Eye (tissue), 1 donor: ENCODE measurements around the gene C20orf204.

ENCODE experiments used
- DNase-seq: peaks from one replicate; pipeline ENCODE4 v3.0.0-alpha.2; 2015

Gene C20orf204

GRCh38 chr20:64056889-64057627 lies 21.1 kb downstream of the C20orf204 start:
- DNase-seq: no peak

DNA sequence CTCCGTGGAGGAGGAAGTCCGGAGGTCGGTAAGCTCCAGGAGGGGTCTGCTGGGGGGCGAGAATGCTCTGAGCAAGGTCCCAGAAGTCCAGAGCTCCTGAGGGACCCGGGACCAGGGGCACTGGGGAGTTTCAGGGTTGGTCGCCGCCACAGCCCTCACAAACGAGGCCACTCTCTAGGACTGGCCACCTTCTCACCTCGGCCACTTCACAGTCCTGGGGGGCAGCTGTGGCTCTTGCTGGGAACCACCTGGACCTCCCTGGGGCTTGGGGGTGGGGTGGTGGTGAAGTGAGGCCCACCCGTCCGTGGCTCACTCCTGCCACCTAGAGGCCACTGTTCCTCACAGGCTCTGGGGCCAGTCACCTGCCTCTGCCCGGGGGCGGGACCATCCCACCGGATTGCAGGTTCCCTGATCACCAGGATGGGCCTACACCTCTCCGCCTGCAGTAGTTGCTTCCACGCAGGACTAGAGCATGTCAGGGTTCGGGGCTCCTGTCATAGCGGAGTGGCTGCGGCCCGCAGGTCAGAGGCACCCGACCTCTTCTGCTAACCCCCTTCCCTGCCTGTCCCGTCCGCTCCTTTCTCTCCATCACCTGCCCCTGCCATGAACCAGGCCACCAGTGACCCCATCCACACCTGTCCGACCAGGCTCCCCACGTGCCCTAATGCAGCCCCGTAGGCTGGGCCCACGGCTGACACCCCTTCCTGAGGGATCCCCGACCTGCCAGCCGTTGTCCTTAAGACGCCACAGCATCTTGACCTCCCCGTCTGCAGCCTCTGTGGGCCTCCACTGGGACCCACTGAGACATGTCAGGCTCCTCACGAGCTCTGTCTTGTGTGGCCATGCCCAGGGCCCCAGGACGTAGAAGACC lies 21.9 kb downstream of the C20orf204 start:
- peak; percentile 87 for DNase-seq

- no peak for DNase-seq
Measured at GRCh38 chr20:64058536-64058935, 22.6 kb downstream of the C20orf204 start.

GRCh38 chr20:64062276-64062595 lies 26.3 kb downstream of the C20orf204 start:
- DNase-seq: peak; percentile 43

- peak; percentile 98 for DNase-seq
Measured at GRCh38 chr20:64062596-64063388, 26.8 kb downstream of the C20orf204 start, which contains the start of gene TCEA2. Gene TCEA2, plus strand, starts transcription at chr20:64063198. Its CDS starts 115 bp downstream, at chr20:64063313.

- DNase-seq: peak; percentile 52
Measured at GRCh38 chr20:64063389-64064144, 27.6 kb downstream of the C20orf204 start.

GRCh38 chr20:64064145-64064698 lies 28.2 kb downstream of the C20orf204 start:
- no peak for DNase-seq

DNA sequence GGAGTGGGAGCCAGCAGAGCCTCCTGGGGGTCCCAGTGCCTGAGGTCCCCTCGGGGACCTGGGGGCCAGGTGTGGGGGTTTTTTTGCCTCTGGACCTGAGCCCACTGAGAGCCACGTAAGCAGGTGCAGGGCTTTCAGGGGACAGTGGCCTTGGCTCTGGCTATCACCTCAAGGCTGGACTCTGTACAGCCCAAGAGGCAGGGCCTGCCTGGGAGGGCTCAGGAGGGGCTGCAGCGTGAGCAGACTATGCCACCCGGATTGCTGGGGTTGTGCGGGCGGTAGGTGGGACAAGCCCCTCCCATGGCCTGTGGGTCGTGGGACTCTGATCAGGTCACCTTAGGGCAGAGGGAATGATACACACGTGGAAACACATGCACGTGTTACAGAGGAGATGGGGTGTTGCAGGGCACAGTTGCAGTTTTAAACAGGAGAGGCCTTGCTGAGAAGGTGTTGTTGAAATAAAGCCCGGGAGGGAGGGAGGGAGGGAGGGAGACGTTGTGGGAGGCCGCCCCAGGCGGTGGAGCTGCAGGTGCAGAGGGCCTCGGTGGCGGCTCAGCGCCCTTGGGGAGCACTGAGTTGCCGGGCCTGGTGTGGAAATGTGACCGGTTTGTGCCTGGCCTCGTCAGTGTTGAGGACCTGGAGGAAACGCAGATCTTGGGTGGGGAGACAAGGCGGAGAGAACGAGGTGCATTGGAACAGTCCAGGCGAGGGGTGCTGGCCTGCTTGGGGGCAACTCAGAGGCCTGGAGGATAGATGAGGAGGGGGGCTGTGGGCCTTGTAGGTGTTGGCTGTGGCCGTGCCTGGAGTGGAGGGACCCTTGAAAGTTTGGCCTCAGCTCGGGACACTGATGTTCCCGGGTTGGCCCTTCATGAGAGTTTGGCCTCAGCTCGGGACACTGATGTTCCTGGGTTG lies 29.3 kb downstream of the C20orf204 start:
- DNase-seq: no peak

GRCh38 chr20:64065974-64066343 lies 30.0 kb downstream of the C20orf204 start:
- DNase-seq: no peak

- DNase-seq: no peak
Measured at GRCh38 chr20:64067005-64067632, 31.1 kb downstream of the C20orf204 start.

GRCh38 chr20:64067733-64068307 lies 31.8 kb downstream of the C20orf204 start:
- no peak for DNase-seq

DNA sequence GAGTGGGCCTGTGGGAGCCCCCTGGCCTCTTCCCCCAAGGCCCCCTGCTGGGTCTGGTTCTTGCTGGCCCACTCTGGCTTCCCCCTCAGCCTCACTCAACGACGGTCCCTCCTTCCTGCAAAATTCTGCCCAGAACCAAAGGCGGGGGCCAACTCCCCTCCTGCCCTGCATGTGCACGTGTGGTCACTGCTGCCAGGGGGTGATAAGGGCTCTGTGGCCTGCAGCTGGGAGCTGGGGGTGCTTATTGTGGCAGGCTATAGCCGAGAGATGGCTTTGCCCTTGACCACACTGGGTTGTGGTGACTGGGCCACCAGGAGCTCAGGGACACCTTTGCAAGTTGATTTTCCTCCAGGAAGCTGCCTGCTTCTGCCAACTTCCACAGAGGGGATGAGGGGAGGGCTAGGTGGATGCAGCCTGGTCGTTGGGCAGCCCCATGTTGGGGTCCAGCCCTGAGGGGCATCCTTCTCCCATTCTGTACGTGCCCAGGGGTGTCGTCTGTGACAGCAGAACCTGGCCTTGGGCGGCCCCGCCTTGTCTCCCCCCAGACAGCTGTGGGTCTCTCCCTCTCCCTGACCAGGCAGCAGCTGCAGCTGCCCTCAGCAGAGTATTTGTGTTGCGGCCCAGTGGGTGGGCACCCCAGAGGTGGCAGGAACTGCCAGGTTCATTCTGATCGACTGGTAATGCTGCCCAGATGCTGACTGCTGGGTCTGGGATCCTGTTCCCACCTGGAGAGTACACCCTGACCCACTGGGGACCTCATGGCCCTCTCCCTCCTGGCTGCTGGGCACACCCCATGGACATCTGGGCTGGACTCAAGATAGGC lies 32.6 kb downstream of the C20orf204 start:
- DNase-seq: no peak

GRCh38 chr20:64069209-64069613 lies 33.2 kb downstream of the C20orf204 start:
- no peak for DNase-seq

DNA sequence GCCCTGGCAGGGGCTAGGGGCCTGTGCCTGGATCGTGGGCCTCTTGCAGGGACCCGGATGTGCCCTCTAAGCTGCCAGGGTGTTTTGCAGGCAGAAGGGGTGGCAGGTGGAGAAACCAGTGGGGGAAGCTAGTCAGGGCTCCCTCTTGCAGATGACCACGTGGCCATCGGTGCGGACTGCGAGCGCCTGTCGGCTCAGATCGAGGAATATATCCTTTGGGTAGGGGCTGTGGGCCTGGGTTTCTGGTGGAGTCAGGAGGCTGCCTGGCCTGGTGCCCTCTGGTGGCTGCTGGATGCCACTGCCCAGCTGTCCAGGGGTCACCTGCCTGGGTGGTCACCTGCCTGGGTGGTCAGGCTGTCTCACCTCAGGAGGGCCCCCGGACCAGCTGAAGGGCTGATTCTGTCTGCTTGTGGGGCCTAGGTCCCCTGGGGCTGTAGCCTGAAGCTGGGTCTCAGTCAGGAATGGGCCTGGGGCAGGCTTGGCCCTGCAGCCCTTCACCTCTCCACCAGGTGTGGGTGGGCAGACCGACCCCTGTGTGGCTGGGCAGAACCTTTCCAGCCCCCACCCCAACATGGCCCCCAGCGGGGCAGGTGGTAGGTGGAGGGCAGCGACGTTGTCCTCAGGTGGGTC lies 33.7 kb downstream of the C20orf204 start:
- DNase-seq: peak; percentile 66

GRCh38 chr20:64070244-64070993 lies 34.4 kb downstream of the C20orf204 start:
- no peak for DNase-seq

DNA sequence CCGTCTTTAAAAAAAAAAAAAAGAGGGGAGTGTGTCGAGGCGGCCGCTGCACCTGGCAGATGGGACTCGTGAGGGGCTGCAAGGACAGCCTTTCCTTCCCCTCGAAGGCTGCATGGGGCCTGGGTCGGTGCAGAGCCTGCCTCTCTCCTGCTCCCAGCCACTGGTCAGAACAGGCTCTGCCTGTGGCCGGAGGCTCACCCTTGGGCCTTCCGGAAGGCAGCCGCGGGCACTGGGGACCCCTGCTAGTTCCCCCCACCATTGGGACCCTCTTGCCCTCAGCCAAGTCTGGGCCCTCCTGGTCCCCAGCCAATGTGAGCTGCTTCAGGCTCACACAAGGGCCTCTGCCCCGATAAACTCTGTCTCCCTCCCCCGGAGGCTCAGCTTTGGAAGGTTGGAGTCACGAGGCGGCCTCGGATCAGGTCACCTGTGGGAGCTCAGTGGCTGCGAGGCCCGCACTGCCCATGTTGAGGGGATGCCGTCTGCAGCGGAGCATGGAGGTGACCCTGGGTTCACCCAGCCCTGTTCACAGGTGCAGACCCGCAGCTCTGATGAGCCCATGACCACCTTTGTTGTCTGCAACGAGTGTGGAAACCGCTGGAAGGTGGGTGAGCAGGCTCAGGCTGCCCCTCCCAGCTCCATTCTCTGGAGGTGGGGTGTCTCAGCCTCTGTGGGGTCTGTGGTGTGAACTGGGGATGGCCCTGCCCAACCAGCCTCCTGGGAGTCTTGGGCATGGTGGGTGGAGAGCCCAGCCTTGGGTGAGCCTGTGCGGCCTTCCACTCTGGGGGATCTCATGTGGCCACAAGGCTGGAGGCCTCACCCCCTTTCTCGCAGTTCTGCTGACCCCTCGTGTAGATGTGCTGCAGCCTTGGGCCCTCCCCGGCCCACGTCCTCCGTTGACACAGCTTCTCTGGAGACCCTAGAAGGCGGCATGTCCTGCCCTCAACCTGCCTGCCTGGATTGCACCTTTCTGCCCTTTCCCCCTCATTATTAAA lies 35.7 kb downstream of the C20orf204 start:
- no peak for DNase-seq
